ENCODE measurements around the gene SMG1.
"Not testable (repeated sequence)": the region's sequence is repeated elsewhere in the genome, so short reads cannot be mapped to it uniquely, and the experiment has no call there.

The SMG1 gene

DNA sequence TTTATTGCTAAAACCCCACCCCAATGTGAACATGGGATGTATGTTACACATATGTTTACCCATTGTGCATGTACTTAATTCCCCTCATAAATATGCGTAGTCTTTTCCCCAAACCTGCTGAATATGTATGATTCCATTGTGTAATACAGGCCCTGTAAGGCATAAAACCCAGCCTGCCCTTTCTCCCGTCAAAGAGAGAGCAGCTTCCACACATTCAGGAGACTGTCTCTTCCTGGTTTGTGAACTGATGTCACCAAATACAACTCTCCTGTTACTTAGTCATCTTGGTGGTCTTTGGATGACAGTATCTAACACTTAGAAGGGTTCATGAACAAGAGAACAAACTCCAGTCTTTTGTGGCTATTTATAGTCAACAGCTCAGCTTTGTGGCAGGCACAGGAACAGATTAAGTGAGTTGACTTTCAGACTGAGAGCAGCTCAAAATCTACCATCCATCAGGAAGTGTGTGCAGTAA lies 32.9 kb upstream of the SMG1 start:
- no peak for DNase-seq (ENCODE audit: low spot score)
- in situ Hi-C loops (cut with MboI; ENCODE audit: low sequenced_read_pairs, unreplicated experiment) = no loop called here

DNA sequence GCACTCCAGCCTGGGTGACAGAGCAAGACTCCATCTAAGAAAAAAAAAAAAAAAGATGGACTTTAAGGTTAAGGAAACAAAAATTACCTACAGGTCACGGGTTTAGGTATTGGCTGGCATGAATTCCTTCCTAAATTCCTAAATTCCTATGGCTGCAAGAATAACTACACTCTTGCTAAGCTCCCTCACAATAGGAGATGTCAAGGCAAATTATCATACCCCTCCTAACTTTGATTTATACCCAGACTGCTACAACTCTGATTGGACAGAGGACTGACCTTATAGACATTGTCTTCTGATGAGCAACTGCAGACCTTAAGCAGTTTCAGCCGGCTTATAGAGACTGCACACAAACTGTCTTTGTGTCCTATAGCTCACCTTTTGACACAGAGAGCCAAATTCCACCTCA lies 32.4 kb upstream of the SMG1 start:
- in situ Hi-C loops (cut with MboI; ENCODE audit: low sequenced_read_pairs, unreplicated experiment) = no loop called here
- TF ChIP-seq, protein P1, sequence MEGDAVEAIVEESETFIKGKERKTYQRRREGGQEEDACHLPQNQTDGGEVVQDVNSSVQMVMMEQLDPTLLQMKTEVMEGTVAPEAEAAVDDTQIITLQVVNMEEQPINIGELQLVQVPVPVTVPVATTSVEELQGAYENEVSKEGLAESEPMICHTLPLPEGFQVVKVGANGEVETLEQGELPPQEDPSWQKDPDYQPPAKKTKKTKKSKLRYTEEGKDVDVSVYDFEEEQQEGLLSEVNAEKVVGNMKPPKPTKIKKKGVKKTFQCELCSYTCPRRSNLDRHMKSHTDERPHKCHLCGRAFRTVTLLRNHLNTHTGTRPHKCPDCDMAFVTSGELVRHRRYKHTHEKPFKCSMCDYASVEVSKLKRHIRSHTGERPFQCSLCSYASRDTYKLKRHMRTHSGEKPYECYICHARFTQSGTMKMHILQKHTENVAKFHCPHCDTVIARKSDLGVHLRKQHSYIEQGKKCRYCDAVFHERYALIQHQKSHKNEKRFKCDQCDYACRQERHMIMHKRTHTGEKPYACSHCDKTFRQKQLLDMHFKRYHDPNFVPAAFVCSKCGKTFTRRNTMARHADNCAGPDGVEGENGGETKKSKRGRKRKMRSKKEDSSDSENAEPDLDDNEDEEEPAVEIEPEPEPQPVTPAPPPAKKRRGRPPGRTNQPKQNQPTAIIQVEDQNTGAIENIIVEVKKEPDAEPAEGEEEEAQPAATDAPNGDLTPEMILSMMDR (IDR thresholded peaks at IDR 0.05; ENCODE audit: borderline replicate concordance, control extremely low read depth, extremely low read depth, insufficient read depth, missing control alignments) = no peak
- DNase-seq (ENCODE audit: low spot score) = no peak

More for the DNA sequence above, 32.9 kb upstream of the SMG1 start:
- TF ChIP-seq, protein P1 (IDR thresholded peaks at IDR 0.05; ENCODE audit: borderline replicate concordance, control extremely low read depth, extremely low read depth, insufficient read depth, missing control alignments) = no peak

DNA sequence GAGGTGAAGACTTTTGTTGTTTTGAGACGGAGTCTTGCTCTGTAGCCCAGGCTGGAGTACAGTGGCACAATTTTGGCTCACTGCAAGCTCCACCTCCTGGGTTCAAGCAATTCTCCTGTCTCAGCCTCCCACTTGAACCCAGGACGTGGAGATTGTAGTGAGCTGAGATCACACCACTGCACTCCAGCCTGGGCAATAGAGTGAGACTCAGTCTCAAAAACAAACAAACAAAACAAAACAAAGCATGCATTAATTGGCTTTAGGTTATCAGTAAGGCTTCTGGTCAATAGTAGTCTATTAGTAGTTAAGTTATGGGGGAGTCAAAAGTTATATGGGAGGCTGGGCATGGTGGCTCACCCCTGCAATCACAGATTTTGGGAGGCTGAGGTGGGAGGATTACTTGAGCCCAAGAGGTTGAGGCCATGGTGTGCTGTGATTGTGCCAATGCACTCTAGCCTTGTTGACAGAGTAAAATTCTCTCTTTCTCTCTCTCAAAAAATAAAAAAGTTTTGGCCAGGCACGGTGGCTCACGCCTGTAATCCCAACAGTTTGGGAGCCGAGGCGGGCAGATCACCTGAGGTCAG lies 30.5 kb upstream of the SMG1 start:
- DNase-seq (ENCODE audit: low spot score); in situ Hi-C loops (cut with MboI; ENCODE audit: low sequenced_read_pairs, unreplicated experiment): not testable (repeated sequence)

DNA sequence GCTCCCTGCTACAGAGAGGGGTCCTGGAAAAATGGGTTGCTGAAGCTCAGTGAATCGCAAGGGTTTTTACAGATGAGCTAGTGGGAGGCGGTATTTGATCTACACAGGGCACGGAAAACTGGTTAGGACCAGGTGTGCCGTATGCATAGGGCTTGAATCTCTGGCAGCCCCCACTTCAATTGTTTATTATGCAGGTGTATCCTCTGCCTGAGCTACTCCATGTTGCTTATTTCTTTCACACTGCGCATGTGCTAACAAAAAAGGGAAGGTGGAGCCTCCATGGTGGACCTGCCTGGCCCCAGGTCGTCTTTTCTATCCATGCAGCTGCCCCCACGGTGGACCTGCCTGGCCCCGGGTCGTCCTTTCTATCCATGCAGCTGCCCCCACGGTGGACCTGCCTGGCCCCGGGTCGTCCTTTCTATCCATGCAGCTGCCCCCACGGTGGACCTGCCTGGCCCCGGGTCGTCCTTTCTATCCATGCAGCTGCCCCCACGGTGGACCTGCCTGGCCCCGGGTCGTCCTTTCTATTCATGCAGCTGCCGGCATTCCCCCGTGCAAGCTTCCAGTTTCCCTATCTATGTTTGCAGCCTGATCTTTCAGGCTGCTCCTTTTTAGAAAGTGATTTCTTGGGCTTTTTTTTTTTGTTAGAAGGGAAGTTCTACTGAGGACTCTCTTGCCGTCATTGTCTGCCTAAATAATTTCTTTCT lies 29.8 kb upstream of the SMG1 start:
- DNase-seq (ENCODE audit: low spot score); in situ Hi-C loops (cut with MboI; ENCODE audit: low sequenced_read_pairs, unreplicated experiment): not testable (repeated sequence)

DNA sequence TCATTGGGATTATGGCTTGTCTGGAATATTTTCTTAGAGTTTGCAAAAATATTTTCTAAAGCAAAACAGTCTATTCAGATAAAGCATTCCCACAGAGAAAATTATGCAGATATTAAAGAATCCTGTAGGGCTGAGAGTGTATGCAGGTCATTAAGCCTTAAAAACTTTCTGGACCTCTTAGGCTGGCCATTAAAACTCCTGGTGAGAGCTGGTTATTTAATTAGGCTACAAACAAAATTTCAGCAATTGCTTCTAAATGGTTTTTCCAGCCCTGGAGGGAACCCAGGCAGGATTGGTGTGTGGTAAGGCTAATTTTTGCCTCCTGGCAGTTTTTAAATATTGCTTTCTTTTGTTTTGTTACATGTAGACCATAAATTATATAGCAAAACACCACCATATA lies 27.3 kb upstream of the SMG1 start:
- no peak for DNase-seq (ENCODE audit: low spot score)
- TF ChIP-seq, protein P1 (IDR thresholded peaks at IDR 0.05; ENCODE audit: borderline replicate concordance, control extremely low read depth, extremely low read depth, insufficient read depth, missing control alignments) = no peak
- in situ Hi-C loops (cut with MboI; ENCODE audit: low sequenced_read_pairs, unreplicated experiment) = no loop called here

DNA sequence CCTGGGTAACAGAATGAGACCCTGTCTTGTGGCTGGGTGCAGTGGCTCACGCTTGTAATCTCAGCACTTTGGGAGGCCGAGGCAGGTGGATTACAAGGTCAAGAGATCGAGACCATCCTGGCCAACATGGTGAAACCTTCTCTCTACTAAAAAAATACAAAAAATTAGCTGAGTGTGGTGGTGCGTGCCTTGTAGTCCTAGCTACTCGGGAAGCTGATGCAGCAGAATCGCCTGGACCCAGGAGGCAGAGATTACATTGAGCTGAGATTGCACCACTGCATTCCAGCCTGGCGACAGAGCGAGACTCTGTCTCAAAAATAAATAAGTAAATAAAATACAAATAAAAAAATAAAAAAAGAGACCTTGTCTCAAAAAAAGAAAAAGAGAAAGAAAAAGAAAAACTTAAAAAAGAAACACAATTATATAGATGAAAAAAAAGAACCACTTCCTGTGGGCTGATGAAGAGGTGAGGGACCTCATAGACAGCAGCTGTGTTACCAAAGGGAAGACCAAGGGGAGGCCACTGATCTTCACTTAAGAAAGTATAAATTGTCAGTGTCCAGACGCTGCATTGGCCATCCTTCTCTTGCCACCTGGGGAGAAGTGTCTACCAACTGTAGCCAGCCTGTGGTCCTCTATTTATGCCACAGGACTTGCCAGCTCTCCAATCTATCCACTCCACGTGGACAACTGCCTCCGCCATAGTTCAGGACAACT lies 24.4 kb upstream of the SMG1 start:
- in situ Hi-C loops (cut with MboI; ENCODE audit: low sequenced_read_pairs, unreplicated experiment) = no loop called here
- TF ChIP-seq, protein P1 (IDR thresholded peaks at IDR 0.05; ENCODE audit: borderline replicate concordance, control extremely low read depth, extremely low read depth, insufficient read depth, missing control alignments) = no peak
- DNase-seq (ENCODE audit: low spot score) = no peak

DNA sequence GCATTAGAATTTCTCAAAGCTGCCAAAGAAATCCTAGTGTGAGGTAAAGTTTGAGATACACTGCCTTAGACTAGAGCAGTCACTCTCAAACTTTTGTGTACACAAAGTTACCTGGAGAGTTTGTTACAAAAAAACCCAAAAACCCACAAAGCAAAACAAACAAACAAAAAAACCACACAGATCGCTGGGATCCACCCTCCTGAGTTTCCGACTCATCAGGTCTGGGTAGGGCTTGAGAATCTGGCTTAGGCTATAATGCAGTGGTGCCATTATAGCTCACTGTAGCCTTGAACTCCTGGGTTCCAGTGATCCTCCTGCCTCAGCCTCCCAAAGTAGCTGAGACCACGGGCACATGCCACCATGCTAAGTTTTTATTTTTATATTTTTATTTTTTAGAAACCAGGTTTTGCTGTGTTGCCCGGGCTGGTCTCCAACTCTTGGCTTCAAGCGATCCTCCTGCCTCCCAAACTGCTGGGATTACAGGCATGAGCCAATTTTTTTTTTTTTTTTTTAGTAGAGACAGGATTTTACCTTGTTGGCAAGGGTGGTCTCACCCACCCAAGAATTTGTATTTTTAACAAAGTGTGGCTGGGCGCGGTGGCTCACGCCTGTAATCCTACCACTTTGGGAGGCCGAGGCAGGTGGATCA lies 22.3 kb upstream of the SMG1 start:
- DNase-seq (ENCODE audit: low spot score) = no peak
- TF ChIP-seq, protein P1 (IDR thresholded peaks at IDR 0.05; ENCODE audit: borderline replicate concordance, control extremely low read depth, extremely low read depth, insufficient read depth, missing control alignments) = no peak
- in situ Hi-C loops (cut with MboI; ENCODE audit: low sequenced_read_pairs, unreplicated experiment) = no loop called here
